Measurements from ENCODE around the gene TMEM255B.

The TMEM255B gene

GRCh38 chr13:113846636-113847318 lies 87.8 kb downstream of the TMEM255B start:
- no peak for DNase-seq (ENCODE audit: low read depth, low spot score)

GRCh38 chr13:113848020-113848419 lies 89.0 kb downstream of the TMEM255B start:
- no peak for DNase-seq (ENCODE audit: low read depth, low spot score)

DNA sequence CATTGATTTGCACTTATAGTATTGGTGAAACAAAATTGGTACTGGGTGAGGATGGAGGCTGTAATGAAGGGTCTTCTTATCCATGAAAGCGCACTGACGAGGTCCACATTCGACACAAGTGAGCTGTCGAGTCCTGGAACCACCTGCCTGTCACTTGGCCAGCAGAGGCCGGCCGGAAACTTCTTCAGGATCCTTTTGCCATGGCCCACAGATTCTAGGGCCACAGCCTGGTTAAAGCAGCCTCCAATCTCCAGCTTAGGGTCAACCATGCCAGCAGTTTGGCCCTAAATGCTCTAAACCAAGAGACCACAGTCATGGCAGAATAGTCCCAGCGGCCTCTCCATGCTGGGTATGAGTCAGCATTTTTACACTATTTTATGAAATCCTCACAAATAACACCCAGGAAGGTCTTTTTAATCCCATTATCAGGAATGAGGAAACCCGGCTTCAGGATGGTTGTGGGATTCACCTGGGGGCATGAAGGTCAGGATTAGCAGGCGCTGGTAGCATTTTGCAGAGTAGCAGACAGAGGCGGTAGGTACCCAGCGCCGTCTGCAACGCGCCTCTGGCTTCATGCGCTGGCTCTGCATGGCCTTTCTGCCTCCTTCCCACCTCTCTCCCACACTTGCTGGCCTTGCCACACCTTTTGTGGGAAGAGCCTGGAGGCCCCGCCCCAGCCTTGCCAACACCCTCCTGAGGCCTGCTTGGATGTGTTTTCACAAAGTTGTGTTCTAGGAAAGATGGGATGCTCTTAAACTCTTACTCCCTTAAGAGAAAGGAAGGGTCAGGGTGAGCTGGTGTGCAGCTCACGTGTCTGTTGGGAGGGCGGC lies 89.6 kb downstream of the TMEM255B start:
- DNase-seq (ENCODE audit: low read depth, low spot score), result peak; percentile 44

GRCh38 chr13:113849546-113849945 lies 90.5 kb downstream of the TMEM255B start:
- DNase-seq (ENCODE audit: low read depth, low spot score), result no peak

GRCh38 chr13:113849981-113850721 lies 91.1 kb downstream of the TMEM255B start:
- DNase-seq (ENCODE audit: low read depth, low spot score), result no peak

GRCh38 chr13:113850722-113851479 lies 91.9 kb downstream of the TMEM255B start:
- no peak for DNase-seq (ENCODE audit: low read depth, low spot score)

- no peak for DNase-seq (ENCODE audit: low read depth, low spot score)
Measured at GRCh38 chr13:113851480-113851803, 92.4 kb downstream of the TMEM255B start.

DNA sequence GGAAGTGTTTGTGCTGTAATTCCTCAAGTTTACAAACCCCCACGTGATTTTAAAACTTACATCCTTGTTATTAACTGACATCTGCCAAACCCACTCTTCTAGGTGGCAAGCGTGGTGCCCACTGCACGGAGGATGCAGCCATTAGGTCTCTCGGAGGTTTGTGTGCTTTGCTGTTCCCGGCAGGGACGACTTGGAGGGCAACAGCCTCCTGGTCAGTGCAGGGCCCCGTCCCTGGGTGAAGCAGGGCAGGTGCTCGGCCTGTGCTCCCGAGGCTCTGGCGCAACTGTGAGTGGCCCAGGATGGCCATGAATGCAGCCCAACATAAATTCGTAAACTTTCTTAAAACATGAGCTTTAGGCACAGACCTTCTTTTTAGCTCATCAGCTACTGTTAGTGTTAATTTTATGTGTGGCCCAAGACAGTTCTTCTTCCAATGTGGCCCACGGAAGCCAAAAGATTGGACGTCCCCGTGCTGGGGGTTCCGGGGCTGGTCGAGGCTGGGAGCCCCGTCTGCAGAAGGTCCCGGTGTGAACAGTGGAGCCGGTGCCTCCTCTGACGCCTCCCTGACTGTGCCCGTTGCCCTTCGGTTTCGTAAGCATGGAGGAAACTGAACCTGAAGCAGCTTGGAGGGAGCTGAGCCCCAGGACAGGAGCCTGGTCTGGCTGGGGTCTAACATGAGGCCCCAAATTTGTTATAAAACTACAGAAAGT lies 93.0 kb downstream of the TMEM255B start:
- DNase-seq (ENCODE audit: low read depth, low spot score), result no peak

DNA sequence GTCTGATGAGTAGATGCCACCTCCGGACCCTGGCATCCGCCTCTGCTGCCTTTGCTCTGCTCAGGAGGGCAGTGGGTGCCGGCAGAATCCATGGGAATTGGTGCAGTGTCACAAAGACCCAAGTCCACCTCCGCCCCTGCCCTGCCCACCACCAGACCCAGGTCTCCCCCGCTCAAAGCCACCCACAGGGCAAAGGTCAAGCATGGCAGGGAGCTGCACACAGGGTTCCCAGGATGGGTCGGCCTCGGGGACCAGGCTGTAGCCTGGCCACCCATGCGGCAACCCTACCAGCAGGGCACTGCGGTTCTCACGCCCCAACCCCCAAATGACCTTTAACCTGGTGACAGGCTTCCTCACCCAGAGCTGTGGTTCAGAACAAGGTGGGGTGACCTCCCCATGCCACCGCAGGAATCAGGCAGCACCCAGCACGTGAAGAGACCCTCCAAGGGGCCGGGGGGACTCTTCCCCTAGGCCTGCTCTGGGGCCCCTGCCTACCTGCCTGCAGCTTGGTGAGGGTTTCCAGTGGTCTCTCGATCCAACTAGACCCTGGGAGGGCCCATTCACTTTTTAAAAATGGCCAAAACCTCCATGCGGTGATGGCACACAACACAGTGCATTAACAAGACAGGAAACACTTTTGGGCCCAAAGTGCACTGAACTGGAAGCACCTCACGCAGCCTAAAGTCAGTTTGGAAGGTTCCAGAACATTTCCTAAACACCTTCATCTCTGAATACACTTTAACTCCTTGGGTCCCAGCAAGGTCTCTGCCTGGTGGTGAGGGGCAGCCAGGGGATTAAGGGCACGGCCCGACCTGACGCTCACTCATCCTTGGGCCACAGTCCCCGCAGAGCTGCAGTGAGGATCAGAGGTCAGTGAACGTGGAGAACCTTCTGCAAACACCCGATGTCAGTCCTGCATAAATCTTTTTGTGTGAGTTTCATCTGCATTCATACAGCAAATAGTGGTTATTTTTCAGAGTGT lies 93.8 kb downstream of the TMEM255B start:
- peak; percentile 0 for DNase-seq (ENCODE audit: low read depth, low spot score)

- DNase-seq (ENCODE audit: low read depth, low spot score), result peak; percentile 5
Measured at GRCh38 chr13:113853518-113854237, 94.7 kb downstream of the TMEM255B start.

DNA sequence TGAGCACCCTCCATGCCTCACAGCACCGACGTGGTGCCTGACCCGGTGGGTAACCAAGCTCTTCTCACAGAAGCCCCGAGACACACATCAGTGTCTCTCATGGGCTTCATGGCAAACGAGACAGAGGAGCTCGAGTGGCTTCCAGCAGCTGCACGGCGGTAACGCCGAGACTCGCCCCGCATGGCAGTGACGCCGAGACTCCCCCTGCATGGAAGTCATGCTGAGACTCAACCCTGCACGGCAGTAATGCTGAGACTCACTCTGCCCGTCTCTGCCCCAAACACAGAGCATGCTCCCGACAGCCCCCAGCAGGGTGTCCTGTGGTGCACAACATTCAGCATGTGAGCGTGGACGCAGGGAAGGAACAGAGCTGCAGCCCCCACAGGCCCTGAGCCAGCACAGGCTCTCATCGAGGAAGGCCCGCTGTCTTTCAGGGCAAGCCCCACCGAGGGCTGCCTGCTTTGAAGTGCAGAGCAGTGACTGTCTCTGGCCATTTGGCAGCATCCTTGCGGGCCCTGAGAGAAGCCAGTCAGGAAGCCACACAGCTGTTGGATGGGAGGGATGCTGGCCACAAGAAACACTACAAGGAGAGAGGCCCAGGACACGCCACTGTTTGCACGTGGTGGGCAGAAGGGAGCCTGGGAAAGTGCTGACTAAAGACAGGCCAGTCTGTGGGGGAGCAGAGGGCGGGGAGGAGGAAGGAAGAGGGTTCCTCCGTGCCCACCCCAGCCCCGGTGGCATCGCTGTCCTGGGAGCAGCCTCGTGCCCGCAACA lies 95.4 kb downstream of the TMEM255B start:
- DNase-seq (ENCODE audit: low read depth, low spot score), result peak; percentile 24

DNA sequence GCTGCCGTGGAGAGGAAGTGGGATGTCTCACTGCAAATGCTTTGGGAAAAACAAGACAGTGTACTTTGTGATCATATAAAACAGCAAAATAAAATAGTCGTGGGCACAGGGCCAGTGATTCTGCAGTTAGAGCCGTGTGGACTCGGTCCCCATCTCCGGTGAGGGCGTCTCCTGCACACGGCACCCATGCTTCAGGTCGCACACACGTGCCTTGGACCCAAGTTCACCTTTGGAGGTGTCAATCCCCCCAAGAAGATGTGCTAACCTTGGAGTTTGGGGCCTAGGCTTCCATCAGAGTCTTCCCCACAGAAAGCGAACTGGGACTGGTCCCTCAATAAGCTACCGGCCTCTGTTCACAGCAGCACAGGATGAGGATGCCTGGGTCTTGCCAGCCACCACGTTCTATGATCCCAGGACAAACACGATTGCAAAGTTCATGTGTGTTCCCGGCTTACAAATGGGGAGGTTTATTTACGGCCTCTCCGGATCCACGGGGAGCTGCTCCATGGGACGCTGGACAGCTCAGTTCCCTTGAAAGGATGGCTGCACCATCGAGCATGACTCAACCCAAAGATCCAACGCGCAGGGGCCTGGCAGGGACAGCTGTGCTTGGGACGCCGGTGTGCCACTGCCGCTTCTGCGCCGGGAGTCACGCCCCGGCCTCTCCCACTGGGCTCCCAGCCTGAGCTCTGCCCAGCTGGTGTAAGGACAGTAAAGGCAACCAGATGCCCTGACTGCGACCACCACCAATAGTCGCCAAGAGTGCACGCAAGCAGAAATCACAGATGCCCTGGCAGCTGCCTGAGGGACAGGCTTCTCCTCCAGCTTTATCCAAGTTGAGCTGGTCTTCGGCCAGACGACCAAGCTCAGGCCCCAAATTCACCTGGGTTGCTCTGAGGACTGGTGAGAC lies 96.2 kb downstream of the TMEM255B start:
- DNase-seq (ENCODE audit: low read depth, low spot score), result peak; percentile 8

- peak; percentile 0 for DNase-seq (ENCODE audit: low read depth, low spot score)
Measured at GRCh38 chr13:113855931-113856715, 97.1 kb downstream of the TMEM255B start.

- DNase-seq (ENCODE audit: low read depth, low spot score), result peak; percentile 0
Measured at GRCh38 chr13:113856716-113857065, 97.7 kb downstream of the TMEM255B start.

DNA sequence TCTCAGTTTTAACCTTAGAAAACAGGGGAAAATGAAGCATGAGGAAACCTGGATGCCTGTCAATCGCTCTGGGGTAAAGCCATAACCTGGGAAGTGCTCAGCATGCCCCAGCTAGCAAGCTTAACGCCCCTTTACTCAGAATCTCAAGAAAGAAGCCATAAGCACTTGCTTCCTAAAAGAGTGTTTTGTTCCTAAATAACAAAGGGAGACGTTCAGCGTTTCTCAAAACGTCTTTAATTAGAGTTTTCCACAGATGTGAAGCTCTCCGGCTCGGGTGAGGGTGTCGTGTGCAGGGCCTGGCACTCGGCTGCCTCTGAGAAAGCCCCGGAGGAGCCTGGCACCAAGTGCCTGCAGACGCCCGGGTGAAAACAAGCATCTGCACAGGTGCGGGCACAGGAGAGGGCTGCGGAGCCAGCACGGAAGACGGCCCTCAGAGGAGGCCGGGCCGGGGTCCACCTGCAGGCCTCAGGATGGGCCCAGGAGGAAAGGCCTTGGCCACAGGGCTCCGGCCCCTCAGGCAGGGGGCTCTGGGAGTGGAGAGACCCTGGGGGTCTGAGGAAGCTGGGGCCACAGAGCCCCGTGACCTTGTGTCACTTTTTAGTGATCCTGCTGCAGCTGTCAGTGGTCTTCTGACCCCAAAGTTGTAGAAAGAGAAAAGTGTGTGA lies 98.6 kb downstream of the TMEM255B start:
- DNase-seq (ENCODE audit: low read depth, low spot score), result peak; percentile 1
